Activated CD4-positive, CD25-positive, alpha-beta regulatory T cell treated with anti-CD3 and anti-CD28 coated beads, Interleukin-2, amount 50 U/mL, for 24 hours (primary cell): ENCODE results near the gene STX8.

Source experiments
- ATAC-seq, 2 donors: fragments of 150-1000 bp; cut with Tn5 transposase; one replicate each; pipeline ENCODE4 v1.10.0; 2021; ENCODE audit warnings: mild to moderate bottlenecking in 1 of 2, moderate library complexity in 1 of 2

The STX8 gene

GRCh38 chr17:9221147-9221921 is 354.3 kb downstream of the STX8 start:
- no peak for ATAC-seq

DNA sequence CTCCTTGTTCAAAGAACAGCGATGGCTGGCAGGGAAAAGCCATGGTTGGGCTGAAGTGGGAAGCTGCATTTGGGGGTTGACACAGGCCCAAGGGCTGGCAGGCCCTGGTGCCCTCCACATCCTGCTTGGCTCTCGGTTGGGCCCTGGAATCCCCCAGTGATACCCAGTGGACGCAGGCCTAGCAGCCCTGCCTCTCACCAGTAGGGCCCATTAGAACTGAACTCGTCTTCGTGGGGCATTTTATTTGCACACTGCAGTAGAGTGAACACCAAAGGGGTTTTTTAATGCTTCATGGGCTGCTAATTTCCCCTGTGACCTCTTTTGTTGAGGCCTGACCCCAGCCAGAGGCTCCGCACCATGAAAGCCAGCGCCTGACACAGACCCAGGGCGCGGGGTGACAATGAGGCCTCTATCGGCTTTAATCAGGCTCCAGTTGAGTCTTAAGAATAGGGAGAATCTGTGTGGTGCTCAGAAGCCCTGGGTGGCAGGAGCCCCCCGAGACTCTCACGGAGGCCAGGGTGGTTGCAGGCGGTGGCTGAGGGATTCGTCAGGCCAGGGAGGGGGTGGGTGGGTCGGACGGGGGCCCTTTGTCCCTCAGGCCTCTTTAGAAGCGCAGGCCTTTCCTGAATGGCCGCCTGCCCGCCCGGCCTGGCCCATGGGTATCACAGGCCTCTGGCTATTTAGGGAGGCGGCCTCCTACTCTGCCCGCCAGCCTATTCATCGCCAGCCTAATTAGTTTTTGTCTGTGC is 355.0 kb downstream of the STX8 start:
- ATAC-seq = no peak

GRCh38 chr17:9219631-9220397 is 355.8 kb downstream of the STX8 start:
- no peak for ATAC-seq

DNA sequence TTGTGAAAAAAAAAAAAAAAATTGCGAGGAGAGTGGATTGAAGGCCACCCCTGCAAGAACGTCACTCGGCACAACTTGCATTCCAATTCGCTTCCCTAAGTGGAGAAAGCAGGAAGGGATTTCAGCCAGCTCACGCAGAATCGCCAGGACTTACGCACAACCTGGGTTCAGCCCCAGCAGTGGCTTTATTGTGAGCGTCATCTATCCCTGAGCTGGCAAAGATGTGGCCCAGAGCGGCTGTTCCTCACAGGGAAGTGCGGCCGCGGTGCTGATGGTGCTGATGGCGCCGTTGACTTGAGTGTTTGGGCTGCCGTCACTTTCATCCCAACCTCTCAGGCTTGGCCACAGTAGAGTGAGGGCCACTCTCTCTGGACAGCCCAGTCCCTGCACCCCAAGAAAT is 356.7 kb downstream of the STX8 start:
- no peak for ATAC-seq

DNA sequence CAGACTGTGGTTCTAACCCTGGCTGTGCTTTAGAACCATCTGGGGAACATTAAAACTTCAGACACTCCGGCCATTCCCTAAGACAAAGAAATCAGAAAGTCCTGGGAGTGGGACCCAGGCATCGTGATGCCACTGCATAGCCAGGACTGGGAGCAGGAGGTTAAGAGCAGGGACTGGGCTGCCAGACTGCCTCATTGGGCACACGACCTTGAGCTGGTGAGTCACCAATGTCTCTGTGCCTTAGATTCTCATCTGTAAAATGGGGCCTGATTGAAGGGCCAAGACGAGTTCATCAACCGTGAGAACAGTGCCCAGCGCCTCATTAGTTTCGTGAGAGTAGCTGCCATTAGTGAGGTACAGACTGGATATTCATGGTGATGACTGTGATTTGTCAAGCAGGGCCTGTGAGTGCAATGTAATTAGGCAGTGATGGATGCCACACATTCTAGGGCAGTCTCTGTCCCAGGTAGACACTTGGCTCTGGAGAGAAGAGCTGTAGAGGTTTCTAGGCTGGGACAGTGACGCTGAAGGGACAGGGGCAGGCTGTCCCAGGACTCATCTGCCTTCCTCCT is 357.5 kb downstream of the STX8 start:
- ATAC-seq = no peak

DNA sequence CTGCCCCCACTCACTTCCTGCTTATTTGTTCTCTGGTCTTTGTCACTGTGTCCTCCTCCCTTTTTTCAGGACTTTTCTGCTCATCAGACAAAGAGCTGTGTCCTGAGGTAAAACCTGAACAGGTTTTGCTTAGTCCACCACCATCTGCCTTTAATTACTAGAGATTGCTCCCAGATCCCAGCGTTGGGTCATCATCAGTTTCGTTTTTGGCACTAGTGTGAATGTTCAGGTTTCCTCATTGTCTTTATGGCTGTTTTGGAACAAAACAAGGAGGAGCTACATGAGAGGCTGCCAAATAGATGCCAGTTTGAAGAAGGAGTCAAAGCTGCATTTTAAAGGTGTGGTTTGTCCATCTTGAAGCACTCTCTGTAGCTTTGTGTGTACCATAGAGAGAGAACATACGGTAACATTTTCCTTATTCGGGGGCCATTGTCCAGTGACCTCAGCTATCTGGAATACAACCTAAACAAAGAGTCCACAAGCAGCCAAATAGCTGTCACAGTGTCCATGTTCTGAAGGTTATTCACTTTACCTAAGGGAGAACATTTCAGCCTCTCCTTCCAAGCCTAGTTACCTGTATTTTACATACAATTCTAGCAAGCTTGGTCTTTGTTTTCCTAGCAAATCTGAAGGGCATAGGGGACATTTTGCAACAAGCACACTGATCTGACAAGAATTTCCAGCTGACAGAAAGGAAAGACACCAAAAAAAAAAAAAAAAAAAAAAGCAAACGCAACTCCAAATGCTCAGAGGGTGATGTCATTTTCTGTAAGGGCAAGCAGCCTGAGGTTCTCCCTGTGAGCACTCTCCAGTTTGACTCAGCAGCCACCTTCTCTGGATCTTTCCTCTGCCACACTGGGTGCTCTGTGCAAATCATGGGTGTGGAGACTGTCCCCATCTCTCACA is 358.2 kb downstream of the STX8 start:
- ATAC-seq = no peak

- no peak for ATAC-seq
These were observed 360.2 kb downstream of the STX8 start for GRCh38 chr17:9215465-9215864.

DNA sequence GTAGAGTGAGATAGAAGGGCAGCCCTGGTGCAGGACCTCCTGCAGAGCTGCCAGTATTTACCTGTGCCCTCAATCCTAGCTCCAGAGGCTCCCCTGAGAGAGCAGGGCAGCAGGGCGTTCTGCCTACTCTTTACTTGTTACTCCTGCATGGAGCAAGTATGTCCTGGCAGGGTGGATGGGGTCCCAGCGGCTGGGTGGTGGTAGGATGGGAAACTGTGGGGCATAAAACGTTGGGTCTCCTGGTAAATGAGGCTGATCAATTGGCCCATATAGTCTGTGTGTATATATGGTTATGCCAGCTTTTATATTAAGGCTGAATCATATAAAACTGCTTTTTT is 362.3 kb downstream of the STX8 start:
- no peak for ATAC-seq

GRCh38 chr17:9212376-9213302 is 363.0 kb downstream of the STX8 start:
- ATAC-seq = no peak

GRCh38 chr17:9211133-9211765 is 364.4 kb downstream of the STX8 start:
- no peak for ATAC-seq

DNA sequence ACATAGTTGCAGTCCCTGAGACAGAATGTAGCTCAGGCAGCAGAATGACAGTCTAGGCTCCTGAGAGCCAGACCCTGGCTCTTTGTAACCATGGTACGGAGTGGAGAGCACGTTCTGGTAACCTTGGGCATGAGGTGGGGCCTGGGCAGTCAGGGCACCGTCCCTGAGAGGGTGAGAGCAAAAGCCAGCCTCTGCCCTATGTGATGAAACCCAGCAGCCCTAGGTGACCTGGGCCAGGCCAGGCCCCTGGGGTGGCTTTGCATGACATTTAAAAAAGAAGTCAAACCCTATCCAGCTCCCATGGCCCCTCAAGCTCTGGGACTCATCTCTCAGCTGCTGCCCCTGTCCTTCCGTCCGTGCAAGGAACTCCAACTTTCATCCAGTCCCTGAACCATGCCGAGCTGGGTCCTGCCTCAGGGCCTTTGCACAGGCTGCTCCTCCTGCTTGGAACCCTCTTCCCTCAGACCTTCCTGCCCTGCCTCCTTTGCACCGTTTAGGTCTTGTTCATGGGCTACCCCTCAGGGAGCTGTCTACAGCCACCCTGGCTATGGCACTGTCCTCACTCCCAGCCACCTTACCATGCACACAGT is 365.7 kb downstream of the STX8 start:
- ATAC-seq = no peak

DNA sequence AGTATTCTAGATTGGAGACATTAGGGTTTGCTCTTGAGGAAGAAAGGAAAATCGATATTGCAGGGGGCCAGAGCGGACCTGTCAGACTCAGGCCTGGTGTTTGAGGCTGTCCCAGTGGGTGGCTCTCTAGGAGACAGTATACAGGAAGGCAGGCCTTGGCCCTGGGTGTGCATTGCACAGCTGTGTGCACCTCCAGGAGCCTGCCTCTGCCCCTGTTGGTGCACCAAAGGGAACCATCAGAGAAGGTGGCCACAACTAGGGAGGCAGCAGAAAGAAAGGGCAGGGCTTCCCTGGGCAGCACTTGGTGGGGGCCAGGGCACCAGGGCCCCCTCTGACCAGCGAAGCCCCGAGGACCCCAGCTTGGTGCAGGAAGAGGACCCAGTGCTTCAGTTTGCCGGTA is 366.3 kb downstream of the STX8 start:
- no peak for ATAC-seq

DNA sequence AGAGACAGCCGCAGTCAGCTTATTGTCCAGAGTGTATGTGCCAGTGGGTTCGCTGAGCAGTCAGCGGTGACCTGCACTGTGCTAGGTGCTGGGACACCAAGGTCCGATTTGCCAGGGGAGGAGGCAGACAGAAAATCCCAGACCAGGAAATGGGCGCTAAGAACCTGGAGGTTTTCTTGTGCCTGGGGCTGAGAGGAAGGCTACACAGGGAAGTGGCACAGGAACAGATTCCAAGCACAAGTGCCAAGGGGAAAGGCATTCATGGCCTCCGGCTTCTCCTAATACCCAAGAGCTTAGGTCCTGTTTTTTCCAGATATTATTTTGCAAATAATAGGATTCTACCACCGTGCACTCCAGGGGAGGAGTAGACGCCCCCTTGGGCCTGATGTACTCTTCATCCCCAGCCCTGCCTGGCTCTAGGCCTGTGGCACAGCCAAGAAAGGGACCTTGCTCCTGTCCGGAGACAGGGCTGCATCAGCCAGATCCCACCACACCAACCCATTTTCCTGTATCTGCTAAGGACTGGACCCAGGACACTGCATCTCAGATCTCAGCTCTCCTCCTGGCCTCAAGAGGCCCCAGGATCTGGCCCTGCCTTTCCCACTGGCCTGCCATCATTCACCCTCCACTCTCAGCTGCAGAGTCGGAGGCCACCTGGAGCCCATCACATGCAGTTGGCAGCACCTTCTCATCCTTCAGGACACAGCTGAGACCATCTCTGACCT is 367.1 kb downstream of the STX8 start:
- no peak for ATAC-seq

DNA sequence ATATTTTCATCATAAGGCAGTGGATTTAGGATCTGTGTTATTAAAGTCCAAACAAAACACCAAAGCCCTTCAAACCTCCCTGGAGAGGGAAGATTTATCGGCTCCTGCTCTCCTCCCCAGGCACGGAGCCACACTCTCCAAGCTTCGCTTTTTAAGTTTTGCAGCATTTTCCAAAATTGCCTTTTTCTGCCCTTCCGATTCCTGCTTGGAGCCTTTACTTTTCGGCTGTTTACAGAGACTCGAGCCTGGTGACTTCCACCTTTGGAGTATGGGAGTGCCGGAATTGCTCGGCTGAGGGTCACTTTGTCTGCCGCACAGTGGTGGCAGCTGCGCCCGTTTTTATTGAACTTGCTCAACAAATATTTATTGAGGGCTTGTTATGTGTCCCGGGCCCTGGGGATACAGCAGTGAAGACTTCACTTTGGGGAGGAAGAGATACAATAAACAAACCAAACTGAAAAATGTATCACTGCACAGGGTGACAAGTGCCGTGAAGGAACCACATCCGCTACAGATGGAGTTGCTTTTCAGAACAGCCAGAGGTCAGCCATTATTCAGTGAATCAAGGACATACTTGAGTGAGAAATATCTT is 368.8 kb downstream of the STX8 start:
- ATAC-seq = no peak

DNA sequence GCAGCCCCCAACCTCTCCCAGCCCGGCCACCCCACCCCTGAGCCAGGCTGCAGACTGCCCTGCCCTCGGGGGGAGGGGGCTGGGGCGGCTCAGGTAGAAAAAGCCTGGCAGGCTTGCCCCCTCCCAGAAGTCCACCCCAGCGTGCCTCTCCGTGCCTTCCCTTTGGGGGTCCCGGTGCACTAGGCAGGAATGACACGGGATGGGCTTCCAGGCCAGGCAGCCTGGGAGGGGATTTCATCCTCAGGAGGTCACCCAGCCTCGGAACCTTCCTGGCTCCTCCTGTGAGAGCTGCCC is 369.3 kb downstream of the STX8 start:
- no peak for ATAC-seq

DNA sequence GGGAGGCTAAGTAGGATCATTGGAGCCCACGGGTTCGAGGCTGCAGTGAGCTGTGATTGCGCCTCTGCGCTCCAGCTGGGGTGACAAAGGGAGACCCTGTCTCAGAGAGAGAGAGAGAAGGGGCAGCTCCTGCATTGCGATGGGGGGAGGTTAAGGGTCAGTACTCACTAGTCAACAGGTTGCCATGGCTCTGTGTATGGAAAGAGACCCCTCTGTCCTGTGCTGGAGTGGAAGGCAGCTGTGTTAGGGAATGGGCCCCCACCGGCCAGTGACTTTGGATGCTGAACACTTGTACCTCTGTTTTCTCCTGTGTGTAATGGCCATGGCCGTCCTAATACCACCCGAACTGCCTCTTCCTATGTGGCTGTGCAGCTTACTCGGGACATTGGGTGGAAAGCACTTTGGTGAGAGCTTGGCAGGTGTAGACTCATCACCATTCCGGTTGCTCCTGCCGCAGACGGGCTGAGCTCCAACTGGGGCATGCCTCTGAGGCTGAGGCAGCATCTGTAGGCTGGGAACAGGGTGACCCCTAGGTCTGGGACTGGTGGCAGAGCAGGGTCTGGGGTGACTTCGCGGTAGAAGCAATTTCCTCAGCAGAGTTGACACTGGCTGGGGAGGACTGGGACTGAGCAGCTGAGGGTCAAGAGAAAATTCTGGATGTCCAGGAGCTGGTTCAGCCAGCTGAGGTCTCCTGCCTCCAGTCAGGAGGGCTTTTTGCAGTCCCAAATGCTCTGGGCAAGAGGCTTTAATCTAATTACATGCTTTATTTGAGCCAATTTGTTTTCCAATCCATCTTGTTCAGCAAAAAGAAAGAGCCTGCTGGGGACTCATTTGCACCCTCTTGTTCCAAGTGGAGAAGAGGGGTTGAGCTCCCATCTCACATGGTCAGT is 369.9 kb downstream of the STX8 start:
- no peak for ATAC-seq

- no peak for ATAC-seq
These were observed 370.8 kb downstream of the STX8 start for GRCh38 chr17:9204637-9205329.
